Stimulated activated CD4-positive, alpha-beta T cell treated with anti-CD3 and anti-CD28 coated beads, Interleukin-15, amount 100 ng/mL, for 48 hours (primary cell): ENCODE results near the gene TMED6.

Source experiments
- DNase-seq, 2 donors: peaks; one replicate each; pipeline ENCODE4 v3.0.0-alpha.2; 2020; ENCODE audit warnings: low read depth in 2 of 2

TMED6 gene

GRCh38 chr16:69324013-69324531 is 27.5 kb downstream of the TMED6 start:
- no peak for DNase-seq

- no peak for DNase-seq
These were observed 28.2 kb downstream of the TMED6 start for GRCh38 chr16:69323415-69323814.

GRCh38 chr16:69322343-69322742 is 29.2 kb downstream of the TMED6 start:
- no peak for DNase-seq

- no peak for DNase-seq
These were observed 30.5 kb downstream of the TMED6 start for GRCh38 chr16:69321080-69321479.

GRCh38 chr16:69320740-69321073 is 30.9 kb downstream of the TMED6 start:
- no peak for DNase-seq

GRCh38 chr16:69319826-69320739 is 31.5 kb downstream of the TMED6 start:
- DNase-seq: no peak

GRCh38 chr16:69319381-69319780 is 32.2 kb downstream of the TMED6 start:
- no peak for DNase-seq

- no peak for DNase-seq
These were observed 32.7 kb downstream of the TMED6 start for GRCh38 chr16:69318911-69319289.

- no peak for DNase-seq
These were observed 33.2 kb downstream of the TMED6 start for GRCh38 chr16:69318177-69318910.

- DNase-seq: no peak
These were observed 35.0 kb downstream of the TMED6 start for GRCh38 chr16:69316595-69317034.

GRCh38 chr16:69315486-69316311 is 35.9 kb downstream of the TMED6 start:
- no peak for DNase-seq

GRCh38 chr16:69314534-69314933 is 37.1 kb downstream of the TMED6 start:
- DNase-seq: no peak

- DNase-seq: no peak
These were observed 38.1 kb downstream of the TMED6 start for GRCh38 chr16:69313469-69313868.

GRCh38 chr16:69311533-69312387 is 39.8 kb downstream of the TMED6 start:
- peak in 1 of 2 donors; percentile 13 for DNase-seq

GRCh38 chr16:69310653-69311532 is 40.7 kb downstream of the TMED6 start, which contains the start of gene VPS4A:
Gene VPS4A (plus strand): TSS chr16:69311350. CDS start chr16:69311512, 162 bp downstream.
- DNase-seq: peak; percentile 92 to 98

GRCh38 chr16:69309316-69309715 is 42.3 kb downstream of the TMED6 start:
- DNase-seq: no peak

- no peak for DNase-seq
These were observed 43.7 kb downstream of the TMED6 start for GRCh38 chr16:69307856-69308255.

- no peak for DNase-seq
These were observed 44.5 kb downstream of the TMED6 start for GRCh38 chr16:69307091-69307490.

- no peak for DNase-seq
These were observed 45.6 kb downstream of the TMED6 start for GRCh38 chr16:69306031-69306430.

- no peak for DNase-seq
These were observed 49.3 kb downstream of the TMED6 start for GRCh38 chr16:69302301-69302700.
